Measurements from ENCODE around the gene NTSR2.

- TF ChIP-seq CTCF (conservative IDR thresholded peaks at IDR 0.05; ENCODE audit: low read depth in 2 of 2) = no peak
- TF ChIP-seq CREB1 (CRISPR knock-in tag; IDR thresholded peaks at IDR 0.05; ENCODE audit: low read depth) = no peak
- TF ChIP-seq REST (IDR thresholded peaks at IDR 0.05; ENCODE audit: unreplicated experiment) = no peak
- no peak for TF ChIP-seq POLR2AphosphoS5 (IDR thresholded peaks at IDR 0.05; ENCODE audit: low read depth)
- no peak for TF ChIP-seq EZH2 (IDR thresholded peaks at IDR 0.05; ENCODE audit: low read depth, unreplicated experiment)
- no peak for TF ChIP-seq ZNF331 (CRISPR knock-in tag; IDR thresholded peaks at IDR 0.05; ENCODE audit: low read depth)
Observed at GRCh38 chr2:11628675-11629074, 41.3 kb downstream of the NTSR2 start.
